ENCODE data around the gene GPR137.
A peak's percentile ranks its signal among the peaks of the same experiment; 100 is the strongest.

GPR137 gene

GRCh38 chr11:64264371-64264852 is 21.2 kb upstream of the GPR137 start:
- DNase-seq = no peak

GRCh38 chr11:64265176-64266160 is 20.2 kb upstream of the GPR137 start:
- no peak for DNase-seq

GRCh38 chr11:64266339-64266738 is 19.3 kb upstream of the GPR137 start:
- no peak for DNase-seq

GRCh38 chr11:64267207-64267945 is 18.3 kb upstream of the GPR137 start:
- no peak for DNase-seq

- DNase-seq = peak; percentile 65
Measured at GRCh38 chr11:64268025-64268892, 17.4 kb upstream of the GPR137 start.

- peak; percentile 86 for DNase-seq
Measured at GRCh38 chr11:64268893-64269539, 16.6 kb upstream of the GPR137 start.

GRCh38 chr11:64269540-64270220 is 16.0 kb upstream of the GPR137 start:
- DNase-seq = peak; percentile 100

- DNase-seq = no peak
Measured at GRCh38 chr11:64275031-64275800, 10.4 kb upstream of the GPR137 start.

GRCh38 chr11:64275841-64276240 is 9.8 kb upstream of the GPR137 start:
- DNase-seq = no peak

- no peak for DNase-seq
Measured at GRCh38 chr11:64276653-64277431, 8.8 kb upstream of the GPR137 start.

- no peak for DNase-seq
Measured at GRCh38 chr11:64278576-64279190, 7.0 kb upstream of the GPR137 start.

- DNase-seq = no peak
Measured at GRCh38 chr11:64281957-64282770, 3.5 kb upstream of the GPR137 start.

GRCh38 chr11:64283092-64283491 is 2.6 kb upstream of the GPR137 start:
- DNase-seq = no peak

- DNase-seq = peak; percentile 97
Measured at GRCh38 chr11:64284048-64284961, 1.3 kb upstream of the GPR137 start, which contains the start of gene BAD. TSS of gene BAD (minus strand) at chr11:64284665. CDS start at chr11:64284368, 297 bp downstream.

- DNase-seq = peak; percentile 80
Measured at GRCh38 chr11:64285885-64286800, 495 bp downstream of the GPR137 start.

GRCh38 chr11:64286801-64287159 is 1.1 kb downstream of the GPR137 start:
- no peak for DNase-seq

All from DMS53 (cell line).